GOT3 (cell line): ENCODE data around the gene AOAH.

Experiments
- DNase-seq: peaks from one replicate; lab custom pipeline; 2025; ENCODE audit warnings: mixed read lengths; lab: John Stamatoyannopoulos, UW

Gene AOAH

GRCh38 chr7:36630112-36630650 lies 94.1 kb downstream of the AOAH start:
- DNase-seq, result no peak

- no peak for DNase-seq
Measured at GRCh38 chr7:36629351-36629750, 94.9 kb downstream of the AOAH start.

GRCh38 chr7:36627836-36628235 lies 96.5 kb downstream of the AOAH start:
- no peak for DNase-seq

GRCh38 chr7:36626111-36626510 lies 98.2 kb downstream of the AOAH start:
- DNase-seq, result no peak

GRCh38 chr7:36625247-36625646 lies 99.0 kb downstream of the AOAH start:
- no peak for DNase-seq

- no peak for DNase-seq
Measured at GRCh38 chr7:36623247-36623646, 101.0 kb downstream of the AOAH start.

- DNase-seq, result no peak
Measured at GRCh38 chr7:36621396-36621795, 102.9 kb downstream of the AOAH start.

- no peak for DNase-seq
Measured at GRCh38 chr7:36620166-36620708, 104.1 kb downstream of the AOAH start.

- no peak for DNase-seq
Measured at GRCh38 chr7:36617408-36617807, 106.9 kb downstream of the AOAH start.

GRCh38 chr7:36615852-36616540 lies 108.3 kb downstream of the AOAH start:
- no peak for DNase-seq

- DNase-seq, result no peak
Measured at GRCh38 chr7:36614959-36615358, 109.3 kb downstream of the AOAH start.

GRCh38 chr7:36613031-36613614 lies 111.2 kb downstream of the AOAH start:
- no peak for DNase-seq

- no peak for DNase-seq
Measured at GRCh38 chr7:36611703-36612102, 112.6 kb downstream of the AOAH start.

- DNase-seq, result no peak
Measured at GRCh38 chr7:36607721-36608095, 116.6 kb downstream of the AOAH start.

- DNase-seq, result no peak
Measured at GRCh38 chr7:36606976-36607720, 117.1 kb downstream of the AOAH start.

- DNase-seq, result no peak
Measured at GRCh38 chr7:36606153-36606975, 117.9 kb downstream of the AOAH start.

GRCh38 chr7:36605261-36606051 lies 118.8 kb downstream of the AOAH start:
- DNase-seq, result no peak

- DNase-seq, result no peak
Measured at GRCh38 chr7:36604806-36605205, 119.5 kb downstream of the AOAH start.

GRCh38 chr7:36602934-36603887 lies 121.1 kb downstream of the AOAH start:
- no peak for DNase-seq

- no peak for DNase-seq
Measured at GRCh38 chr7:36602511-36602910, 121.8 kb downstream of the AOAH start.
